BE2C (cell line): Measurements from ENCODE around the gene ALS2.
"Not testable (repeated sequence)": the region's sequence is repeated elsewhere in the genome, so short reads cannot be mapped to it uniquely, and the experiment has no call there.

ENCODE experiments used
- DNase-seq: peaks from one replicate; pipeline ENCODE4 v3.0.0-alpha.2; 2020
- H3K27me3 ChIP-seq: fragments of 250-450 bp; sonication (Bioruptor Pico); 2 replicates; pipeline ENCODE4 v1.5.1; 2020; ENCODE audit warnings: mild to moderate bottlenecking
- H3K36me3 ChIP-seq: fragments of 250-450 bp; sonication (Bioruptor Pico); 2 replicates; pipeline ENCODE4 v1.5.1; 2020; ENCODE audit warnings: mild to moderate bottlenecking
- H3K4me1 ChIP-seq: fragments of 250-450 bp; sonication (Bioruptor Pico); 2 replicates; pipeline ENCODE4 v1.5.1; 2020
- H3K4me3 ChIP-seq: 2 replicates; pipeline ENCODE4 v1.5.1; 2011; ENCODE audit warnings: low read depth, low read length
- H3K9me3 ChIP-seq: fragments of 250-450 bp; sonication (Bioruptor Pico); 2 replicates; pipeline ENCODE4 v1.5.1; 2020
- CTCF ChIP-seq: IDR thresholded peaks from 2 replicates; pipeline ENCODE4 v1.5.1; 2012; ENCODE audit warnings: mild to moderate bottlenecking, low read depth, low read length

ALS2 gene

GRCh38 chr2:201674298-201674697 is 106.4 kb downstream of the ALS2 start:
- DNase-seq, result no peak
- no peaks in the 10 kb centered on the region for H3K4me1 ChIP-seq
- no peaks in the 10 kb centered on the region for H3K9me3 ChIP-seq
- TF ChIP-seq CTCF, result no peak
- no peaks in the 10 kb centered on the region for H3K27me3 ChIP-seq
- H3K4me3 ChIP-seq, result no peak overlapping the region
- no peaks in the 10 kb centered on the region for H3K36me3 ChIP-seq

- Histone ChIP-seq H3K4me3 (no peak overlapping the region), H3K36me3 (no peaks in the 10 kb centered on the region), H3K9me3 (no peaks in the 10 kb centered on the region), H3K4me1 (no peaks in the 10 kb centered on the region), H3K27me3 (no peaks in the 10 kb centered on the region)
- TF ChIP-seq CTCF, result no peak
- no peak for DNase-seq
Measured at GRCh38 chr2:201673546-201673945, 107.2 kb downstream of the ALS2 start.

GRCh38 chr2:201671205-201671604 is 109.5 kb downstream of the ALS2 start:
- not testable (repeated sequence) for DNase-seq, H3K4me1 ChIP-seq, H3K9me3 ChIP-seq, H3K36me3 ChIP-seq, H3K4me3 ChIP-seq, H3K27me3 ChIP-seq

- H3K9me3 ChIP-seq, result no peaks in the 10 kb centered on the region
- H3K36me3 ChIP-seq, result no peaks in the 10 kb centered on the region
- no peaks in the 10 kb centered on the region for H3K27me3 ChIP-seq
- H3K4me3 ChIP-seq, result no peak overlapping the region
- no peak for DNase-seq
- H3K4me1 ChIP-seq, result no peaks in the 10 kb centered on the region
- TF ChIP-seq CTCF, result no peak
Measured at GRCh38 chr2:201669865-201670264, 110.9 kb downstream of the ALS2 start.

- no peaks in the 10 kb centered on the region for H3K27me3 ChIP-seq
- no peaks in the 10 kb centered on the region for H3K36me3 ChIP-seq
- no peak overlapping the region for H3K4me3 ChIP-seq
- H3K9me3 ChIP-seq, result no peaks in the 10 kb centered on the region
- TF ChIP-seq CTCF, result no peak
- no peaks in the 10 kb centered on the region for H3K4me1 ChIP-seq
- no peak for DNase-seq
Measured at GRCh38 chr2:201668402-201668910, 112.3 kb downstream of the ALS2 start.

- H3K27me3 ChIP-seq, result no peaks in the 10 kb centered on the region
- no peak for DNase-seq
- H3K36me3 ChIP-seq, result no peaks in the 10 kb centered on the region
- no peaks in the 10 kb centered on the region for H3K9me3 ChIP-seq
- H3K4me1 ChIP-seq, result no peaks in the 10 kb centered on the region
- TF ChIP-seq CTCF, result no peak
- H3K4me3 ChIP-seq, result no peak overlapping the region
Measured at GRCh38 chr2:201664334-201664733, 116.4 kb downstream of the ALS2 start.

GRCh38 chr2:201661366-201661765 is 119.4 kb downstream of the ALS2 start:
- no peak for TF ChIP-seq CTCF

More at GRCh38 chr2:201661366-201661765, 119.4 kb downstream of the ALS2 start:
- Histone ChIP-seq H3K4me1 (no peaks in the 10 kb centered on the region), H3K9me3 (no peaks in the 10 kb centered on the region), H3K27me3 (no peaks in the 10 kb centered on the region), H3K36me3 (no peaks in the 10 kb centered on the region), H3K4me3 (no peak overlapping the region)
- no peak for DNase-seq
